ENCODE results near the gene MCM8. TPM values are rescaled to one million over a fixed set of nuclear protein-coding genes. Genes with fewer than 3 reads are reported as not detected.

Gene MCM8
- total RNA-seq, 1 experiment from 2014 or later = 34.3 TPM

DNA sequence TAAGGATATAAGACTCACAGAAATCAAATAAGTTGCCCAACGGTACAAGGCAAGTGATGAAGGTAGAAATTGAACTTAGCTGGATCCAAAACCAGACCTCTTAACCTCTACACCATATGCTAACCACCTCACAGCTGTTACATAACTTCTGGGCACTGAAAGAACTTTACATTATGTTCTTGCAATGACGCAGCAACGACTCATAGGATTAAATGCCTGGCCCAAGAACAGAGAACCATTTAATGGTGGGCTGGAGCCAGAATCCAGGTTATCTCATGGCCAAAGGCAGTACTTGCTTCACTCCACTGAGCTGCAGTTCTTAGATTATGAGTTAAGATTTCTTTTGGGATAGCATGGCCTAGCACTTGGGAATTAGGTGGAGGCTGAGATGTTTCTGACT is 4.5 kb upstream of the MCM8 start:
- DNase-seq (ENCODE audit: low read depth) = peak; percentile 83

GRCh38 chr20:5947276-5947675 is 3.2 kb upstream of the MCM8 start:
- DNase-seq (ENCODE audit: low read depth) = peak; percentile 19

DNA sequence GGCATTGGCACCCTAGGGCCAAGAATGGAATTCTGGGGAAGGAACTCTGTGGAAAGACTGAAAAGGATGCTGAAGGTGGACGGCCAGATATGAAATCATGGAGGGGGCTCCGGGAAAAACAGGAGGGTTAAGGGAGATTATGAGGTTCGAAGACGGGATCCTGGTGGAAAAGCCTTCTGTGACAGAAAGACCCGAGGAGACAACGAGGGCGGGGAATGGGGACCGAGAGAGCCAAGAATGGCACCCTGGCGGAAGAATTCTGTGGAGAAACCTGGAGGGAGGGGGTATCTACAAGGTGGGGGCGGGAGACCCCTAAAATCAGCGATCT is 545 bp upstream of the MCM8 start:
- no peak for DNase-seq (ENCODE audit: low read depth)

- peak; percentile 20 for DNase-seq (ENCODE audit: low read depth)
These were observed 17.0 kb downstream of the MCM8 start for GRCh38 chr20:5967469-5967868.

DNA sequence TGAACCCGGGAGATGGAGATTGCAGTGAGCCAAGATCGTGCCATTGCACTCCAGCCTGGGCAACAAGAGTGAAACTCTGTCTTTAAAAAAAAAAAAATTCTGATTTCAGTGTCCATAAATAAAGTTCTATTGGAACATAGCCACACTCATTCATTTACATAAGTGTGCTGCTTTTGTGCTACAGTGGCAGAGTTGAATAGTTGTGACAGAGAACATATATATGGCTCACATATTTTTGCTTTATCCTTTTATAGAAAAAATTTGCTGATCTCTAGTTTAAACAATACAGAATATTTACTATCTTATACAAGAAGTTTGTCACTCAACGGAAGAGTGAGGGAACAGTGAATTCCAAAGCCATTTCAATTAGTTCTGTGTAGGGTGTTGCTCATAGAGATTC is 18.0 kb downstream of the MCM8 start:
- DNase-seq (ENCODE audit: low read depth) = no peak

- no peak for DNase-seq (ENCODE audit: low read depth)
These were observed 19.0 kb downstream of the MCM8 start for GRCh38 chr20:5969348-5969935.

DNA sequence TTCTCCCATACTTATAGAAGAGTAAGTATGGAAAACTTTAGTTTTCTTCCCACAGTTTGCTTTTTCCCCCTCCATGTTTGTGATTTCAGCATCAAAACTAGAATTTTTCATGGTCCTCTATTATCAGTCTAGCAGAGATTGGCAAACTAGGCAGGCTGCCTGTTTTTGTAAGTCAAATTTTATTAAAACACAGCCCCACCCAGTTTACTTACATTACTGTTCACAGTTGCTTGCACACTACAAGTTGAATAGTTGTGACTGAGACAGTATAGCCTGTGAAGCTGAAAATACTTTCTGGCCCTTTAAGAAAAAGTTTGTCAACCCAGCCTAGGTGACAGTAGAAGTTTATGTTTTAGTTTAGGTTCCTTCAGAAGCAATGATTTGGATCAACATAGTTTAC is 19.5 kb downstream of the MCM8 start:
- DNase-seq (ENCODE audit: low read depth) = no peak

- no peak for DNase-seq (ENCODE audit: low read depth)
These were observed 19.9 kb downstream of the MCM8 start for GRCh38 chr20:5970381-5970780.

- no peak for DNase-seq (ENCODE audit: low read depth)
These were observed 20.8 kb downstream of the MCM8 start for GRCh38 chr20:5971203-5971602.

GRCh38 chr20:5973172-5973571 is 22.7 kb downstream of the MCM8 start:
- peak; percentile 83 for DNase-seq (ENCODE audit: low read depth)

DNA sequence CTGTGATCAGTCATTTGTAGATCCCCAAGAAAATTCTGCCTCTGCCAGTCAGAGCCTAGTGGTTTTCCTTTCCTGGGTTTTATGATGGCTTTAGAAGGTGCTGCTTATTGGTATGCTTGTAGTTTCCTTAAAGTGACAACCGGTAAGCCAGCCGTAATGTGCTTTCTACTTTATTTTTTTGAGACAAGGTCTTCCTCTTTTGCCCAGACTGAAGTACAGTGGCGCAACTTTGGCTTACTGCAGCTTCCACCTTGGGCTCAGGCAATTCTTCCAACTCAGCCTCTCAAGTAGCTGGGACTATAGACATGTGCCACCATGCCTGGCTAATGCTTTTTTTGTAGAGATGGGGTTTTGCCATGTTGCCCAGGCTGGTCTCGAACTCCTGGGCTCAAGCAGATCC is 23.5 kb downstream of the MCM8 start:
- peak; percentile 20 for DNase-seq (ENCODE audit: low read depth)

DNA sequence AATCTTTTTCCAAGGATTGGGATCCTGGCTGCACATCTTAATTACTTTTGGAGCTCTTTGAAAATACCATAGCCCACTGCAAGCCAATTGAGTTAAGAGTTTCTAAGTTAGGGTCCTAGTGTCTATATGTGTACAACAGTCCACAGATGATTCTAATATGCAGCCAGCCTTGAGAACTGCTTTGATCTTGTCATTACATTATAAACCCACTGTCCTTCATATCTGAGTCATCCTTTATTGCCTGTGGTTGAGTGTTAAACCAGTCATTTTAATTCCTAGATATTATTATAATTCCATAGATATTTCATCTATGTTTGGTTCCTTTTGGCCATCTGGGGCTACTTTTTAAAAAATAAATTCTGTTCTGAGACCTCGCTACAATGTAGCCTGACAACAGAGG is 24.1 kb downstream of the MCM8 start:
- peak; percentile 31 for DNase-seq (ENCODE audit: low read depth)

DNA sequence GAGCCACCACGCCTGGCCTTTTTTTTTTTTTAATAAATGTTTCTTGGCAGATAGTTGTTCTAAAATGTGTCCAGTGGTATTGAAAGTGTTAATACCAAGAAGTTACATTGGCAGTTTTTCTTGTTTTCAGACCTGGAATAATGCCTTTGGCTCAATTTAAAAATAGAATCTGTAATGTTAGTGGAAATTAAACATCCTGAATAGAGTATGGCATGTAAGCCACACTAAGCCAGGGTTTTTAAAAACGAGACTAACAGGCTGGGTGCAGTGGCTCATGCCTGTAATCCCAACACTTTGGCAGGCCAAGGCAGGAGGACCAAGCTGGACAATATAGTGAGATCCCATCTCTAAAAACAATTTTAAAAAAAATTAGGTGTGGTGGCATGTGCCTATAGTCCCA is 25.3 kb downstream of the MCM8 start:
- DNase-seq (ENCODE audit: low read depth) = no peak

- no peak for DNase-seq (ENCODE audit: low read depth)
These were observed 26.8 kb downstream of the MCM8 start for GRCh38 chr20:5977223-5977622.

DNA sequence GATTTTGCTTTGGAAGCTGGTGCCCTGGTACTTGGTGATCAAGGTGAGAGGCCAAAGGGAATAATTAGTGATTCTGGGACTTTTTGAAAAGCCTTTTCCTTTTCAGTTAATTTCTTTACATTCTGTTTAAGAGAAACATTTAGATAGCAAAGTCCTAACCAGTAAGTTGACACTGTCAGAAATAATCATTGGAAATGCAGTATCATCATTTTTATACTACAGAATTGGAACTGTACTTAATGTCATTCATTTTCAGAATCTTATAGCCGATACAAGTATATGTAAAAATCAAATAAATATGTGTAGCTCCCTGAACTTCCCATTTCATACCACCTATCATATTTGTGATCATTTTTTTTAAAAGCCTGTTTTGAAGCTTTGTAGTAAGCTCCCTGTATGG is 27.5 kb downstream of the MCM8 start:
- DNase-seq (ENCODE audit: low read depth) = no peak

DNA sequence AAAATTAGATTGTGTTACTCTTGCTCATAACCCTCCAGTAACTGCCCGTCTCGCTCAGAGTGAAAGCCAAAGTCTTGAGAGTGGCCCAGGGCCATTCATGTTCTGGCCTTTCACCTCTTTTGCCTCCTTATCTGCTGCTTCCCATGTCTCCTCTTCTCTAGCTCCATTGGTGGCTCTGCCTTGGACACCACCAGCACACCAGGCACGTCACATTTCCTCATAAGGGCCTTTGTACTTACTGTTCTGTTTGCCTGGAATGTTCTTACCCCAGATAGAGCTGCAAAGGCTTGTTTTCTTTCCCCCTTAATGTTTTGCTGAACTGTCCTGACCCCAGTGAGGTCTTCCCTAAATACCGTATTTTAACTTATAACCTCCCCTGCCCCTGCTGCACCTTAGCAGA is 29.3 kb downstream of the MCM8 start:
- DNase-seq (ENCODE audit: low read depth) = no peak

- DNase-seq (ENCODE audit: low read depth) = no peak
These were observed 30.5 kb downstream of the MCM8 start for GRCh38 chr20:5980720-5981538.

DNA sequence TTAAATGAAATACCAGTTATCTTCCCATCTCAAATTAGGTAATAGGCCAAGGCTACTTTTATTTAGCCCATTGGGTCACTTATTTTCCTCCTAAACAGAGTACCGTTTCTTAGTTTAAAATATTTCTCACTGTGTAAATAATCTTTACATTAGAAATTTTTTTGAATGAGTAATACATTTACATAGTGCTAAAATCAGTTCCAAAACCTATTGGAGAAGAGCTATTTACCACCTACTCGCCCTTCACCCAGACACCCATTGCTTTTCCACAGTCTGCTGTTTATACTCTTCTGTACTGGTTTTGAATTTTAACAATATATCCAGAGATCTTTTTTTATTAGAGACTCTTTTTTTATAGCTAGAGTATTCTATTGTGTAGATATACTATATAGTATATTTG is 36.9 kb downstream of the MCM8 start:
- no peak for DNase-seq (ENCODE audit: low read depth)

DNA sequence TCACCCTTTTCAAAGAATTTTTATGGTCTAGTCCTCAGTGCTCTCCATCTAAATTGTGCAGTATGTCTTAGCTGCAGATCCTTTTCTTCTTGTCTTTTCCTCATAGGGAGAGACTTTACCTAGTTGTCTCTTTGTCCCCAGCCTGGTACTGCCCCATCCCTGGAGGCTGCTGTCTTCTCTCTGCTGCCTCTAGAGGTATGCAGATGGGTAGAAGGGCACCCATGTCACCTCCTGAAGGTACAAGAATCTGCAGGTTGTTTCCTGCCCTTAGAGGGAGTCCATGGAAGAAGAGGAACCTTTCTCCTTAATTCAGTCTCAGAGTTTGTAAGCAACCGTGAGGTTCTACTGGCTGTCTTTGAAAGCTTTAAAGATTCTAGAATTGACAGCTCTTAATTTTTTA is 39.1 kb downstream of the MCM8 start:
- no peak for DNase-seq (ENCODE audit: low read depth)

- no peak for DNase-seq (ENCODE audit: low read depth)
These were observed 40.5 kb downstream of the MCM8 start for GRCh38 chr20:5990946-5991345.

DNA sequence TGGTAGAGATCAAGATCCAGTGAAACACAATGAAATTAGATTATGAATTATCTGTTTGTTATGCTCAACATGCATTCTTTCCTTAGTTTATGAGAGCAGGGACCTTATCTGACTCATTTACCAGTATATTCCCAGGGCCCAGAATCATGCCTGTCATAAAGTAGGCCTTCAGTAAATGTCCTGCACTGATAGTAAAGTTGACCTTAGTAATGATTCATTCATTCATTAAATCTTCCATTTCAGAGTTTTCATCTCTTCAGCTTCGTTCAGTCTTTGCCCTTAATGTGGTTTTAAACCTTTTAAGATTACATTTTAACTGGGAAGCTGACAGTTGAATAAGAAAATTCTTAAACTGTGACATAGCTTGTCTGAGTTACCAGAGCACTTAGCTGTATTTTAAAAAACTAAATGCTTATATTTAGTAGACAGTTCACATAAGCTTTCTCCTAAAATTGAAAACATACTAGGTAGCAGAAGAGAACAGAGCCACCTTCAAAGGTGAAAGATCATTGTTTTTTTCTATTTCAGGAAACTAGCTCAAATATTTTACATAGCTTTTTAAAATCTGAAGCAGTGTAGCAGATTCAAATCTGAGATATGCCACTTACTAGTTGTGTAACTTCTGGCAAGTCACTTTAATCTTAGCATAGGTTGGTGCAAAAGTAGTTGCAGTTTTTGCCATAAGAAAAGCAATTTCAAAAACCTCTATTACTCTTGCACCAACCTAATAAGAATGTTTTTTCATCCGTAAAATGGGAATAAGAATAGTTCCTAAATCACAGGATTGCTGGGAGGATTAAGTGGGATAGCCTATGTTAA is 41.4 kb downstream of the MCM8 start:
- peak; percentile 37 for DNase-seq (ENCODE audit: low read depth)

GRCh38 chr20:5996765-5997164 is 46.3 kb downstream of the MCM8 start:
- DNase-seq (ENCODE audit: low read depth) = no peak

- no peak for DNase-seq (ENCODE audit: low read depth)
These were observed 49.3 kb downstream of the MCM8 start for GRCh38 chr20:5999783-6000182.

Data from LHCN-M2 (cell line).